K562 (cell line): ENCODE results near the gene MYO1A. TPM values are rescaled to one million over a fixed set of nuclear protein-coding genes. Genes with fewer than 3 reads are reported as not detected.

Experiments used
- CHAMP1 ChIP-seq: fragments of 450-650 bp; IDR thresholded peaks from 2 replicates; pipeline ENCODE4 v1.6.1; 2016; ENCODE audit warnings: mild to moderate bottlenecking
- FOXJ2 ChIP-seq: fragments of 200-800 bp; sonication (Bioruptor generic); IDR thresholded peaks from 2 replicates; pipeline ENCODE4 v1.6.1; 2016; ENCODE audit warnings: missing genetic modification characterization, missing compliant biosample characterization
- HSF4 ChIP-seq: fragments of 250-450 bp; sonication (Bioruptor Pico); IDR thresholded peaks from 2 replicates; pipeline ENCODE4 v2.1.2; 2022; ENCODE audit warnings: mild to moderate bottlenecking, moderate library complexity, borderline replicate concordance
- PYGO2 ChIP-seq: fragments of 450-650 bp; IDR thresholded peaks from 2 replicates; pipeline ENCODE4 v1.6.1; 2016; ENCODE audit warnings: mild to moderate bottlenecking, missing genetic modification characterization, moderate library complexity, missing compliant biosample characterization
- ZBTB11 ChIP-seq, 3 experiments: fragments of 200-800 bp in 1 of 3; fragments of 250-450 bp in 1 of 3; fragments of 450-650 bp in 1 of 3; sonication (Bioruptor Pico) in 1 of 3; sonication (Bioruptor generic) in 1 of 3; formaldehyde crosslinking in 1 of 3; IDR thresholded peaks; 2 replicates each; pipeline versions ENCODE4 v1.6.1 to v1.8.0; 2016 to 2022; ENCODE audit warnings: mild to moderate bottlenecking in 2 of 3, missing genetic modification characterization in 2 of 3, missing compliant biosample characterization in 1 of 3, moderate library complexity in 1 of 3
- ZNF41 ChIP-seq: fragments of 250-450 bp; sonication (Bioruptor Pico); conservative IDR thresholded peaks from 2 replicates; pipeline ENCODE4 v1.4.0; 2020; ENCODE audit warnings: mild to moderate bottlenecking
- ZNF830 ChIP-seq: fragments of 250-450 bp; sonication (Bioruptor Pico); IDR thresholded peaks from 2 replicates; pipeline ENCODE4 v1.5.0; 2021; ENCODE audit warnings: mild to moderate bottlenecking
- polyA plus RNA-seq, 8 experiments: library from polyadenylated mRNA; depleted of rRNA in 4 of 8; stranded (reverse) in 5 of 8; unstranded in 3 of 8; fragments of >200 nt; fragmentation: Nextera tagmentation in 2 of 8; fragmentation: Illumina TruSeq in 1 of 8; extraction: Ambion mirVana in 2 of 8; extraction: Trizol in 1 of 8; gene quantifications; 2 replicates each; pipeline versions ENCODE4 v1.2.1 to v1.2.3, GENCODE V29; 2011 to 2014; ENCODE audit warnings: inconsistent platforms in 1 of 8, missing spikeins in 1 of 8
- total RNA-seq, 7 experiments: library from RNA; depleted of rRNA in 6 of 7; stranded (reverse); fragments of >200 nt in 6 of 7; fragmentation: Illumina TruSeq in 2 of 7; extraction: Trizol in 2 of 7; gene quantifications; 2 replicates each; pipeline versions ENCODE4 v1.2.1 to v1.2.3, GENCODE V29; 2011 to 2021; ENCODE audit warnings: low replicate concordance in 1 of 7

Gene MYO1A
- total and polyA plus RNA-seq, 9 of the 15 experiments (the other 6 are each of a cell fraction or from before 2014, with no cell fraction given): 0.03 to 0.29 (median 0.14) TPM; not detected in 2

GRCh38 chr12:57003395-57003794, 46.5 kb downstream of the MYO1A start (continued):
- TF ChIP-seq ZBTB11 (CRISPR knock-in tag; IDR thresholded peaks at IDR 0.05): no peak
- TF ChIP-seq ZNF41 (CRISPR knock-in tag): no peak
- no peak for TF ChIP-seq CHAMP1
- no peak for TF ChIP-seq FOXJ2 (tag)
- TF ChIP-seq ZNF830 (CRISPR knock-in tag): no peak
- TF ChIP-seq PYGO2: no peak
- no peak for TF ChIP-seq HSF4 (CRISPR knock-in tag)
- TF ChIP-seq, all 486 proteins: peak for 0
